ENCODE results near the gene TBCA.
"Not testable (repeated sequence)": the region's sequence is repeated elsewhere in the genome, so short reads cannot be mapped to it uniquely, and the experiment has no call there.

Gene TBCA

GRCh38 chr5:77772729-77773128 is 3.4 kb downstream of the TBCA start:
- Histone ChIP-seq H3K4me3 (ENCODE audit: low read depth, low read length) (peak overlapping the region; percentile 80; the same call in 1 of the 2 replicates), H3K27me3 (ENCODE audit: control insufficient read depth, insufficient read depth, low read length) (0 out of 2 replicates have a peak, but pooled peaks cover 4% of the 10 kb centered on the region), H3K9ac (ENCODE audit: low read depth, low read length) (no peak overlapping the region), H3K36me3 (ENCODE audit: control insufficient read depth, insufficient read depth, low read length) (peaks cover 43% of the 10 kb centered on the region), H3K27ac (ENCODE audit: low read depth, low read length) (no peak overlapping the region), H3K9me3 (ENCODE audit: control insufficient read depth, insufficient read depth, low read length) (no peaks in the 10 kb centered on the region), H3K4me1 (ENCODE audit: control insufficient read depth, insufficient read depth, low read length) (peaks cover 49% of the 10 kb centered on the region)

GRCh38 chr5:77771452-77771851 is 4.7 kb downstream of the TBCA start:
- no peaks in the 10 kb centered on the region for H3K27me3 ChIP-seq (ENCODE audit: control insufficient read depth, insufficient read depth, low read length)
- H3K9me3 ChIP-seq (ENCODE audit: control insufficient read depth, insufficient read depth, low read length), result no peaks in the 10 kb centered on the region
- H3K27ac ChIP-seq (ENCODE audit: low read depth, low read length), result no peak overlapping the region
- H3K4me1 ChIP-seq (ENCODE audit: control insufficient read depth, insufficient read depth, low read length), result peaks cover 45% of the 10 kb centered on the region
- H3K4me3 ChIP-seq (ENCODE audit: low read depth, low read length), result no peak overlapping the region
- no peak overlapping the region for H3K9ac ChIP-seq (ENCODE audit: low read depth, low read length)
- peaks cover 50% of the 10 kb centered on the region for H3K36me3 ChIP-seq (ENCODE audit: control insufficient read depth, insufficient read depth, low read length)

- Histone ChIP-seq H3K4me1 (ENCODE audit: control insufficient read depth, insufficient read depth, low read length) (peaks cover 44% of the 10 kb centered on the region), H3K27me3 (ENCODE audit: control insufficient read depth, insufficient read depth, low read length) (no peaks in the 10 kb centered on the region), H3K9ac (ENCODE audit: low read depth, low read length) (no peak overlapping the region), H3K36me3 (ENCODE audit: control insufficient read depth, insufficient read depth, low read length) (peaks cover 50% of the 10 kb centered on the region), H3K27ac (ENCODE audit: low read depth, low read length) (no peak overlapping the region), H3K9me3 (ENCODE audit: control insufficient read depth, insufficient read depth, low read length) (no peaks in the 10 kb centered on the region), H3K4me3 (ENCODE audit: low read depth, low read length) (no peak overlapping the region)
Measured at GRCh38 chr5:77770293-77771005, 5.7 kb downstream of the TBCA start.

- peaks cover 53% of the 10 kb centered on the region for H3K36me3 ChIP-seq (ENCODE audit: control insufficient read depth, insufficient read depth, low read length)
- no peaks in the 10 kb centered on the region for H3K27me3 ChIP-seq (ENCODE audit: control insufficient read depth, insufficient read depth, low read length)
- H3K4me1 ChIP-seq (ENCODE audit: control insufficient read depth, insufficient read depth, low read length), result peaks cover 36% of the 10 kb centered on the region
- H3K9ac ChIP-seq (ENCODE audit: low read depth, low read length), result no peak overlapping the region
- no peak overlapping the region for H3K27ac ChIP-seq (ENCODE audit: low read depth, low read length)
- H3K9me3 ChIP-seq (ENCODE audit: control insufficient read depth, insufficient read depth, low read length), result no peaks in the 10 kb centered on the region
- H3K4me3 ChIP-seq (ENCODE audit: low read depth, low read length), result no peak overlapping the region
Measured at GRCh38 chr5:77768978-77769377, 7.2 kb downstream of the TBCA start.

- Histone ChIP-seq H3K9me3 (ENCODE audit: control insufficient read depth, insufficient read depth, low read length) (no peaks in the 10 kb centered on the region), H3K9ac (ENCODE audit: low read depth, low read length) (no peak overlapping the region), H3K36me3 (ENCODE audit: control insufficient read depth, insufficient read depth, low read length) (peaks cover 41% of the 10 kb centered on the region), H3K27ac (ENCODE audit: low read depth, low read length) (no peak overlapping the region), H3K4me1 (ENCODE audit: control insufficient read depth, insufficient read depth, low read length) (peaks cover 20% of the 10 kb centered on the region), H3K27me3 (ENCODE audit: control insufficient read depth, insufficient read depth, low read length) (no peaks in the 10 kb centered on the region), H3K4me3 (ENCODE audit: low read depth, low read length) (no peak overlapping the region)
Measured at GRCh38 chr5:77767301-77767700, 8.8 kb downstream of the TBCA start.

- no peaks in the 10 kb centered on the region for H3K27me3 ChIP-seq (ENCODE audit: control insufficient read depth, insufficient read depth, low read length)
- peaks cover 20% of the 10 kb centered on the region; the same call in 1 of the 2 replicates for H3K4me1 ChIP-seq (ENCODE audit: control insufficient read depth, insufficient read depth, low read length)
- peaks cover 15% of the 10 kb centered on the region; the same call in 1 of the 2 replicates for H3K36me3 ChIP-seq (ENCODE audit: control insufficient read depth, insufficient read depth, low read length)
- no peak overlapping the region for H3K9ac ChIP-seq (ENCODE audit: low read depth, low read length)
- no peaks in the 10 kb centered on the region for H3K9me3 ChIP-seq (ENCODE audit: control insufficient read depth, insufficient read depth, low read length)
- no peak overlapping the region for H3K27ac ChIP-seq (ENCODE audit: low read depth, low read length)
- no peak overlapping the region for H3K4me3 ChIP-seq (ENCODE audit: low read depth, low read length)
Measured at GRCh38 chr5:77761606-77762005, 14.5 kb downstream of the TBCA start.

- Histone ChIP-seq H3K4me3 (ENCODE audit: low read depth, low read length) (no peak overlapping the region), H3K4me1 (ENCODE audit: control insufficient read depth, insufficient read depth, low read length) (peaks cover 25% of the 10 kb centered on the region), H3K27ac (ENCODE audit: low read depth, low read length) (no peak overlapping the region), H3K27me3 (ENCODE audit: control insufficient read depth, insufficient read depth, low read length) (no peaks in the 10 kb centered on the region), H3K36me3 (ENCODE audit: control insufficient read depth, insufficient read depth, low read length) (peaks cover 12% of the 10 kb centered on the region; the same call in 1 of the 2 replicates), H3K9me3 (ENCODE audit: control insufficient read depth, insufficient read depth, low read length) (no peaks in the 10 kb centered on the region), H3K9ac (ENCODE audit: low read depth, low read length) (no peak overlapping the region)
Measured at GRCh38 chr5:77758141-77758938, 17.8 kb downstream of the TBCA start.

GRCh38 chr5:77751328-77752023 is 24.7 kb downstream of the TBCA start:
- peak overlapping the region; percentile 84 for H3K27ac ChIP-seq (ENCODE audit: low read depth, low read length)
- no peaks in the 10 kb centered on the region for H3K9me3 ChIP-seq (ENCODE audit: control insufficient read depth, insufficient read depth, low read length)
- no peaks in the 10 kb centered on the region for H3K27me3 ChIP-seq (ENCODE audit: control insufficient read depth, insufficient read depth, low read length)
- peak overlapping the region; percentile 43 for H3K4me3 ChIP-seq (ENCODE audit: low read depth, low read length)
- H3K4me1 ChIP-seq (ENCODE audit: control insufficient read depth, insufficient read depth, low read length), result peaks cover 63% of the 10 kb centered on the region
- H3K9ac ChIP-seq (ENCODE audit: low read depth, low read length), result no peak overlapping the region; the same call in 1 of the 2 replicates
- no peaks in the 10 kb centered on the region for H3K36me3 ChIP-seq (ENCODE audit: control insufficient read depth, insufficient read depth, low read length)

GRCh38 chr5:77750928-77751327 is 25.2 kb downstream of the TBCA start:
- Histone ChIP-seq H3K27ac (ENCODE audit: low read depth, low read length) (peak overlapping the region; percentile 84), H3K4me3 (ENCODE audit: low read depth, low read length) (peak overlapping the region; percentile 43), H3K4me1 (ENCODE audit: control insufficient read depth, insufficient read depth, low read length) (peaks cover 62% of the 10 kb centered on the region)
- H3K9ac ChIP-seq (ENCODE audit: low read depth, low read length); H3K9me3 ChIP-seq (ENCODE audit: control insufficient read depth, insufficient read depth, low read length); H3K36me3 ChIP-seq (ENCODE audit: control insufficient read depth, insufficient read depth, low read length); H3K27me3 ChIP-seq (ENCODE audit: control insufficient read depth, insufficient read depth, low read length): not testable (repeated sequence)

- Histone ChIP-seq H3K9me3 (ENCODE audit: control insufficient read depth, insufficient read depth, low read length) (no peaks in the 10 kb centered on the region), H3K4me1 (ENCODE audit: control insufficient read depth, insufficient read depth, low read length) (peaks cover 66% of the 10 kb centered on the region)
Measured at GRCh38 chr5:77748160-77748559, 28.0 kb downstream of the TBCA start.

More at GRCh38 chr5:77748160-77748559, 28.0 kb downstream of the TBCA start:
- Histone ChIP-seq H3K36me3 (ENCODE audit: control insufficient read depth, insufficient read depth, low read length) (0 out of 2 replicates have a peak, but pooled peaks cover 2% of the 10 kb centered on the region), H3K9ac (ENCODE audit: low read depth, low read length) (no peak overlapping the region), H3K27ac (ENCODE audit: low read depth, low read length) (no peak overlapping the region), H3K27me3 (ENCODE audit: control insufficient read depth, insufficient read depth, low read length) (no peaks in the 10 kb centered on the region), H3K4me3 (ENCODE audit: low read depth, low read length) (no peak overlapping the region)
